ENCODE measurements around the gene DCAF10.
A peak's percentile ranks its signal among the peaks of the same experiment; 100 is the strongest.
"Not testable (repeated sequence)": the region's sequence is repeated elsewhere in the genome, so short reads cannot be mapped to it uniquely, and the experiment has no call there.

DCAF10 gene

GRCh38 chr9:37800631-37801286 lies at the start of gene DCAF10:
Gene DCAF10, plus strand, starts transcription at chr9:37800797. Its CDS starts 70 bp downstream, at chr9:37800867.
- peak; percentile 79 for DNase-seq (ENCODE audit: low read depth)

- DNase-seq (ENCODE audit: low read depth) = no peak
These were observed 49.4 kb upstream of the DCAF10 start for GRCh38 chr9:37751186-37751585.

- not testable (repeated sequence) for DNase-seq (ENCODE audit: low read depth)
These were observed 48.9 kb upstream of the DCAF10 start for GRCh38 chr9:37751704-37752103.

GRCh38 chr9:37752112-37752511 lies 48.5 kb upstream of the DCAF10 start:
- not testable (repeated sequence) for DNase-seq (ENCODE audit: low read depth)

GRCh38 chr9:37752642-37753488 lies 47.7 kb upstream of the DCAF10 start:
- no peak for DNase-seq (ENCODE audit: low read depth)

GRCh38 chr9:37753489-37754190 lies 47.0 kb upstream of the DCAF10 start, which contains the start of gene TRMT10B:
Gene TRMT10B, plus strand, starts transcription at chr9:37753805. Its CDS starts 8,127 bp downstream, at chr9:37761932.
- peak; percentile 70 for DNase-seq (ENCODE audit: low read depth)

GRCh38 chr9:37758747-37759146 lies 41.9 kb upstream of the DCAF10 start:
- no peak for DNase-seq (ENCODE audit: low read depth)

GRCh38 chr9:37760416-37761161 lies 40.0 kb upstream of the DCAF10 start:
- no peak for DNase-seq (ENCODE audit: low read depth)

GRCh38 chr9:37761511-37761910 lies 39.1 kb upstream of the DCAF10 start:
- no peak for DNase-seq (ENCODE audit: low read depth)

- not testable (repeated sequence) for DNase-seq (ENCODE audit: low read depth)
These were observed 35.3 kb upstream of the DCAF10 start for GRCh38 chr9:37765263-37765662.

GRCh38 chr9:37769306-37769705 lies 31.3 kb upstream of the DCAF10 start:
- no peak for DNase-seq (ENCODE audit: low read depth)

GRCh38 chr9:37769995-37770394 lies 30.6 kb upstream of the DCAF10 start:
- DNase-seq (ENCODE audit: low read depth) = no peak

- DNase-seq (ENCODE audit: low read depth) = no peak
These were observed 25.2 kb upstream of the DCAF10 start for GRCh38 chr9:37775216-37775919.

GRCh38 chr9:37776328-37776727 lies 24.3 kb upstream of the DCAF10 start:
- no peak for DNase-seq (ENCODE audit: low read depth)

GRCh38 chr9:37778534-37778933 lies 22.1 kb upstream of the DCAF10 start:
- no peak for DNase-seq (ENCODE audit: low read depth)

- DNase-seq (ENCODE audit: low read depth) = no peak
These were observed 16.3 kb upstream of the DCAF10 start for GRCh38 chr9:37784291-37784615.

- DNase-seq (ENCODE audit: low read depth) = peak; percentile 70
These were observed 15.7 kb upstream of the DCAF10 start, which contains the start of gene EXOSC3 for GRCh38 chr9:37784616-37785483. Gene EXOSC3, minus strand, starts transcription at chr9:37785064. Its CDS starts 20 bp downstream, at chr9:37785044.

GRCh38 chr9:37787059-37787458 lies 13.5 kb upstream of the DCAF10 start:
- DNase-seq (ENCODE audit: low read depth) = no peak

- DNase-seq (ENCODE audit: low read depth) = no peak
These were observed 12.3 kb upstream of the DCAF10 start for GRCh38 chr9:37788332-37788731.

- DNase-seq (ENCODE audit: low read depth) = no peak
These were observed 10.5 kb upstream of the DCAF10 start for GRCh38 chr9:37790096-37790495.

All from stimulated activated CD4-positive, alpha-beta T cell treated with anti-CD3 and anti-CD28 coated beads, Interleukin-2, amount 100 ng/mL, for 4 hours (primary cell).